Hepatocyte (in vitro differentiated cells): Measurements from ENCODE around the gene YBEY.

Source experiments
- EZH2 ChIP-seq: fragments of 200-600 bp; sonication (generic); IDR thresholded peaks from 2 replicates; pipeline ENCODE4 v1.6.1; 2016; ENCODE audit warnings: antibody characterized with exemption, mild to moderate bottlenecking, borderline replicate concordance
- TF ChIP-seq, protein P1 (sequence below): fragments of 200-600 bp; sonication (generic); IDR thresholded peaks from 2 replicates; pipeline ENCODE4 v1.5.1; 2016; ENCODE audit warnings: antibody characterized with exemption, mild to moderate bottlenecking; ENCODE audit not compliant: poor library complexity

DNA sequence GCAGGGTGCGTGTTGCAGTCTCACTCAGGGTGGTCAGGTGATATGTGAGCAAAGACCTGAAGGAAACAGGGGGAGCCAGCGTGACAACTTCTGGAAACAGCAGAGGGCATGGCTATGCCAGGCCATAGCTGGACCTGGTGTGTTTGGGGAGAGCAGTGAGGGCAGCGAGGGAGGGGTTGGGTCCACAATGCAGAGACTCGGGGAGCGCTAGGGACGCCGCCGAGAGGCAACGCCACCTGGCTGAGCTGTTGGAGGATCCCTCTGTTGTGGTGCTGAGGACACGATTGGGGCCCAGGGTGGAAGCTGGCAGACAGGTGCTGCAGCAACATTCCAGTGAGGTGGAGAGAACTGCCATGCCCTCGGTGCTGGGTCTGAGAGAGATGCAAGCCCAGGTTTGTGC lies 31.0 kb upstream of the YBEY start:
- no peak for TF ChIP-seq EZH2
- TF ChIP-seq, protein P1, sequence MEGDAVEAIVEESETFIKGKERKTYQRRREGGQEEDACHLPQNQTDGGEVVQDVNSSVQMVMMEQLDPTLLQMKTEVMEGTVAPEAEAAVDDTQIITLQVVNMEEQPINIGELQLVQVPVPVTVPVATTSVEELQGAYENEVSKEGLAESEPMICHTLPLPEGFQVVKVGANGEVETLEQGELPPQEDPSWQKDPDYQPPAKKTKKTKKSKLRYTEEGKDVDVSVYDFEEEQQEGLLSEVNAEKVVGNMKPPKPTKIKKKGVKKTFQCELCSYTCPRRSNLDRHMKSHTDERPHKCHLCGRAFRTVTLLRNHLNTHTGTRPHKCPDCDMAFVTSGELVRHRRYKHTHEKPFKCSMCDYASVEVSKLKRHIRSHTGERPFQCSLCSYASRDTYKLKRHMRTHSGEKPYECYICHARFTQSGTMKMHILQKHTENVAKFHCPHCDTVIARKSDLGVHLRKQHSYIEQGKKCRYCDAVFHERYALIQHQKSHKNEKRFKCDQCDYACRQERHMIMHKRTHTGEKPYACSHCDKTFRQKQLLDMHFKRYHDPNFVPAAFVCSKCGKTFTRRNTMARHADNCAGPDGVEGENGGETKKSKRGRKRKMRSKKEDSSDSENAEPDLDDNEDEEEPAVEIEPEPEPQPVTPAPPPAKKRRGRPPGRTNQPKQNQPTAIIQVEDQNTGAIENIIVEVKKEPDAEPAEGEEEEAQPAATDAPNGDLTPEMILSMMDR = no peak
